Endothelial cell of umbilical vein (primary cell): ENCODE data around the gene ERG. TPM values are rescaled to one million over a fixed set of nuclear protein-coding genes. Genes with fewer than 3 reads are reported as not detected.

Experiments used
- BruUV-seq: library from RNA; stranded (reverse); fragments of 400-500 nt; replicated peaks from 2 replicates; lab custom pipeline; 2021; lab: Mats Ljungman, UMichigan
- CTCF ChIA-PET: fragments of 300-600, 350-600 bp; sonication (Branson Sonifier 250); formaldehyde crosslinking; loops from one replicate; lab custom pipeline; 2021; ENCODE audit warnings: antibody characterized with exemption, inconsistent platforms; lab: Charles Lee
- POLR2A ChIA-PET: fragments of 300-600, 350-600 bp; sonication (Branson Sonifier 250); formaldehyde crosslinking; loops from one replicate; lab custom pipeline; 2021; ENCODE audit warnings: antibody characterized with exemption, inconsistent platforms; lab: Charles Lee
- DNase-seq: peaks from one replicate; pipeline ENCODE4 v3.0.0-alpha.2; 2011; ENCODE audit warnings: low read depth, low spot score
- FAIRE-seq: peaks from 2 replicates; lab custom pipeline; 2011; peaks lifted over from hg19 to GRCh38; lab: Jason Lieb, UNC
- H2AFZ ChIP-seq: 2 replicates; pipeline ENCODE4 v1.6.0; 2012; ENCODE audit warnings: low read depth, low read length, control low read depth, inconsistent platforms
- H3K27ac ChIP-seq: 2 replicates; pipeline ENCODE4 v1.5.1; 2011; ENCODE audit warnings: low read depth, mild to moderate bottlenecking, control low read depth, low read length, moderate library complexity; ENCODE audit not compliant: insufficient read depth
- H3K27me3 ChIP-seq, 2 experiments: 2 replicates each; pipeline versions ENCODE4 v1.6.0 to v1.6.1; 2011; ENCODE audit warnings: low read length in 2 of 2, mixed read lengths in 1 of 2; ENCODE audit not compliant: control insufficient read depth in 2 of 2, insufficient read depth in 2 of 2
- H3K36me3 ChIP-seq, 2 experiments: 2 replicates in 1 of 2; 3 replicates in 1 of 2; pipeline ENCODE4 v1.5.1; 2011; ENCODE audit warnings: low read length in 2 of 2, mild to moderate bottlenecking in 1 of 2, moderate library complexity in 1 of 2; ENCODE audit not compliant: control insufficient read depth in 2 of 2, insufficient read depth in 2 of 2; ENCODE audit errors: extremely low read depth in 1 of 2
- H3K4me1 ChIP-seq: 3 replicates; pipeline ENCODE4 v1.5.1; 2011; ENCODE audit warnings: mild to moderate bottlenecking, low read length; ENCODE audit not compliant: control insufficient read depth, insufficient read depth; ENCODE audit errors: extremely low read depth
- H3K4me2 ChIP-seq: 2 replicates; pipeline ENCODE4 v1.6.1; 2011; ENCODE audit warnings: low read length, control low read depth, mixed read lengths; ENCODE audit not compliant: insufficient read depth
- H3K4me3 ChIP-seq, 3 experiments: fragments of 200-600 bp in 1 of 3; sonication (generic), shearing (Covaris generic) in 1 of 3; replicated peaks in 1 of 3; 2 replicates each; pipeline ENCODE4 v1.5.1; 2011 to 2016; ENCODE audit warnings: control low read depth in 3 of 3, low read length in 3 of 3, mild to moderate bottlenecking in 2 of 3, inconsistent platforms in 1 of 3, low read depth in 1 of 3, moderate library complexity in 1 of 3; ENCODE audit not compliant: insufficient read depth in 1 of 3
- H3K79me2 ChIP-seq: 2 replicates; pipeline ENCODE4 v1.6.0; 2012; ENCODE audit warnings: low read length, inconsistent platforms; ENCODE audit not compliant: control insufficient read depth, insufficient read depth
- H3K9ac ChIP-seq: replicated peaks from 2 replicates; pipeline ENCODE3; 2011; ENCODE audit warnings: low read length, control low read depth; ENCODE audit not compliant: insufficient read depth; ENCODE audit errors: extremely low read depth
- H3K9me1 ChIP-seq: replicated peaks from 3 replicates; pipeline ENCODE4 v1.6.0; 2011; ENCODE audit warnings: mild to moderate bottlenecking, low read length; ENCODE audit not compliant: control insufficient read depth, insufficient read depth; ENCODE audit errors: extremely low read depth
- H3K9me3 ChIP-seq: replicated peaks from 2 replicates; pipeline ENCODE4 v1.5.1; 2012; ENCODE audit warnings: low read length, inconsistent platforms; ENCODE audit not compliant: control insufficient read depth, insufficient read depth
- H4K20me1 ChIP-seq: replicated peaks from 2 replicates; pipeline ENCODE3; 2011; ENCODE audit warnings: mild to moderate bottlenecking, low read length; ENCODE audit not compliant: control insufficient read depth, insufficient read depth; ENCODE audit errors: extremely low read depth
- CTCF ChIP-seq, 2 donors: IDR thresholded peaks; 1 replicate in 1 of 2; 2 replicates in 1 of 2; pipeline ENCODE4 v1.5.1; 2011; ENCODE audit warnings: low read length in 2 of 2, mild to moderate bottlenecking in 2 of 2, moderate library complexity in 2 of 2, control low read depth in 1 of 2, inconsistent platforms in 1 of 2, low read depth in 1 of 2; ENCODE audit not compliant: insufficient read depth in 1 of 2; ENCODE audit errors: extremely low read depth in 1 of 2
- EZH2 ChIP-seq: IDR thresholded peaks from 2 replicates; pipeline ENCODE4 v1.6.1; 2012; ENCODE audit warnings: borderline replicate concordance, low read depth, mild to moderate bottlenecking, moderate library complexity, low read length, inconsistent platforms; ENCODE audit not compliant: severe bottlenecking
- FOS ChIP-seq: IDR thresholded peaks from 2 replicates; pipeline ENCODE4 v1.6.1; 2011; ENCODE audit warnings: mild to moderate bottlenecking, low read length, moderate library complexity, borderline replicate concordance; ENCODE audit not compliant: insufficient read depth
- GATA2 ChIP-seq: IDR thresholded peaks from 2 replicates; pipeline ENCODE4 v1.7.0; 2011; ENCODE audit warnings: low read depth, mild to moderate bottlenecking, moderate library complexity, mixed read lengths, low read length; ENCODE audit not compliant: insufficient read length, insufficient read depth
- JUN ChIP-seq: IDR thresholded peaks from 2 replicates; pipeline ENCODE4 v1.6.1; 2011; ENCODE audit warnings: borderline replicate concordance, low read depth; ENCODE audit not compliant: insufficient read length, insufficient read depth
- MAX ChIP-seq: IDR thresholded peaks from 2 replicates; pipeline ENCODE4 v1.6.1; 2011; ENCODE audit not compliant: insufficient read depth, insufficient read length
- MYC ChIP-seq: IDR thresholded peaks from one replicate; pipeline ENCODE4 v1.6.1; 2011; ENCODE audit warnings: mild to moderate bottlenecking, low read depth, low read length
- POLR2A ChIP-seq: IDR thresholded peaks from 2 replicates; pipeline ENCODE4 v1.6.1; 2012; ENCODE audit warnings: low read depth, mild to moderate bottlenecking, control low read depth, low read length
- POLR2AphosphoS5 ChIP-seq: IDR thresholded peaks from 2 replicates; pipeline ENCODE4 v1.6.1; 2012; ENCODE audit warnings: low read depth, mild to moderate bottlenecking, control low read depth, low read length, moderate library complexity; ENCODE audit not compliant: insufficient read depth
- dilution Hi-C: fragments of 300-500 bp; cut with MboI; formaldehyde crosslinking; loops from one replicate; pipeline ENCODE4 v1.15.0; 2019; ENCODE audit warnings: low sequenced_read_pairs; ENCODE audit not compliant: extremely low pct_ligation_motif_present
- intact Hi-C: fragments of 100-400 bp; cut with micrococcal nuclease; formaldehyde crosslinking; loops from one replicate; pipeline ENCODE4 v1.10.0; 2022
- polyA plus RNA-seq, 4 experiments: library from polyadenylated mRNA; depleted of rRNA in 3 of 4; stranded (reverse) in 3 of 4; unstranded in 1 of 4; fragments of >200 nt; gene quantifications; 2 replicates each; pipeline versions ENCODE4 v1.2.1 to v1.2.3, GENCODE V29; 2011 to 2012; ENCODE audit warnings: missing spikeins in 1 of 4
- total RNA-seq: library from RNA; stranded (reverse); gene quantifications from 2 replicates; pipeline ENCODE4 v1.2.3, GENCODE V29; 2021

Gene ERG
- total and polyA plus RNA-seq, 2 donors (not counting 3 experiments of a cell fraction or from before 2014, with no cell fraction given) = 173 to 210 TPM

GRCh38 chr21:38428211-38428610 is 70.1 kb downstream of the ERG start:
- POLR2A ChIA-PET = no interaction called here
- DNase-seq (no peak), FAIRE-seq (no peak)
- Histone ChIP-seq H3K9me1 (no peaks in the 10 kb centered on the region), H3K4me3 (no peak overlapping the region), H3K36me3 (peaks cover 26 to 28% of the 10 kb centered on the region in 2 experiments), H3K9me3 (no peaks in the 10 kb centered on the region), H4K20me1 (peaks cover 6% of the 10 kb centered on the region), H2AFZ (no peak overlapping the region), H3K27me3 (no peaks in the 10 kb centered on the region), H3K4me1 (no peaks in the 10 kb centered on the region), H3K4me2 (no peak overlapping the region), H3K79me2 (peaks cover 82% of the 10 kb centered on the region), H3K9ac (no peak overlapping the region), H3K27ac (no peak overlapping the region)
- BruUV-seq = no TSS peak
- TF ChIP-seq MAX = no peak
- TF ChIP-seq FOS = no peak
- TF ChIP-seq POLR2A = no peak
- TF ChIP-seq GATA2 = no peak
- no peak for TF ChIP-seq MYC
- TF ChIP-seq EZH2 = no peak
- TF ChIP-seq CTCF (IDR thresholded peaks at IDR 0.05; ENCODE audit: extremely low read depth in 1 of 2, insufficient read depth in 1 of 2, low read depth in 1 of 2, low read length in 2 of 2) = no peak
- TF ChIP-seq JUN = no peak
- no peak for TF ChIP-seq POLR2AphosphoS5
- intact Hi-C loops (no loop called here), dilution Hi-C loops (no loop called here)
- CTCF ChIA-PET = no interaction called here
